Melanocyte of skin (primary cell): Measurements from ENCODE around the gene SUFU. TPM values are rescaled to one million over a fixed set of nuclear protein-coding genes. Genes with fewer than 3 reads are reported as not detected.

Experiments used
- small RNA-seq, 2 donors: library from RNA; depleted of rRNA; stranded (forward); fragments of <200 nt; gene quantifications; one replicate each; pipeline ENCODE3, GENCODE V24; 2012
- total RNA-seq, 2 donors: library from RNA; depleted of rRNA; stranded (reverse); fragments of >200 nt; gene quantifications; 2 replicates each; pipeline ENCODE4 v1.2.3, GENCODE V29; 2012

The SUFU gene
- 1 to 10 TPM; 3.7 to 6.2 TPM for total RNA-seq

DNA sequence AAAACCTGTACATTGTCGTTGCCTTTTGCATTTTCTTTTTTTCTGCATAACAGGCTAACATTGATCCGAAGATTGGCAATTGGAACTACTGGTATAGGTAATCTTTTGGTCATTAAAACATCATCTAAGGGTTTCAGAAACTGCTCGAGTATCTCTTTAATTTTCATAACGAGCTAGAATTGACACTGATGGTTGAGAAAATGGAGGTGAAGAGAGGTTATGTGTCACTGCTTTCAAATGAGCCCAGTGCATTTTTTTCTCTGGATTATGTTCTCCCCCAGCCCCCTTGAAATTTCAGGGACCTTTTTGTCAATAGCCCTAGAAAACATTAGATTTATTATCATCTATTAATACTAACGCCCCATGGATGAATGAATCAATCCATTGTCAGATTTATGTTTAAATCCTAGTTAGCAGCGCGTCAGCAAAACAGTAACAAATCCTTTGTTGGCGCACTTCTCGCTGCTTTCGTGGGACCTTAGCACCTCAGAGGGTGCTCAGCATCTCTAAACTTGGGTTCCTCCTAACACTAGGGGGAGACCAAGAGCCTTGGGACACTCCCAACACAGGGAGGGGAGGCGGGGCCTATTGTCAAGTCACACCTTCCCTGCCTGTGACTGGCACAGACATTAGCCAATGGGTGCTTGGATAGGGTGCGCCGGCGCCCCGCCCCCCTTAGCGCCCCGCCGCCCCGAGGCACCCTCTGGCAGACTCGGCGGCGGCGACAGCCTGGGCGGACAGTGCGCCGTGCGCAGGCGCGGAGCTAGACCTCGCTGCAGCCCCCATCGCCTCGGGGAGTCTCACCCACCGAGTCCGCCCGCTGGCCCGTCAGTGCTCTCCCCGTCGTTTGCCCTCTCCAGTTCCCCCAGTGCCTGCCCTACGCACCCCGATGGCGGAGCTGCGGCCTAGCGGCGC, at the start of gene SUFU:
SUFU (plus strand) TSS at position 709 of the 915 bp plus-strand sequence; CDS start at position 890, 181 bp downstream.

DNA sequence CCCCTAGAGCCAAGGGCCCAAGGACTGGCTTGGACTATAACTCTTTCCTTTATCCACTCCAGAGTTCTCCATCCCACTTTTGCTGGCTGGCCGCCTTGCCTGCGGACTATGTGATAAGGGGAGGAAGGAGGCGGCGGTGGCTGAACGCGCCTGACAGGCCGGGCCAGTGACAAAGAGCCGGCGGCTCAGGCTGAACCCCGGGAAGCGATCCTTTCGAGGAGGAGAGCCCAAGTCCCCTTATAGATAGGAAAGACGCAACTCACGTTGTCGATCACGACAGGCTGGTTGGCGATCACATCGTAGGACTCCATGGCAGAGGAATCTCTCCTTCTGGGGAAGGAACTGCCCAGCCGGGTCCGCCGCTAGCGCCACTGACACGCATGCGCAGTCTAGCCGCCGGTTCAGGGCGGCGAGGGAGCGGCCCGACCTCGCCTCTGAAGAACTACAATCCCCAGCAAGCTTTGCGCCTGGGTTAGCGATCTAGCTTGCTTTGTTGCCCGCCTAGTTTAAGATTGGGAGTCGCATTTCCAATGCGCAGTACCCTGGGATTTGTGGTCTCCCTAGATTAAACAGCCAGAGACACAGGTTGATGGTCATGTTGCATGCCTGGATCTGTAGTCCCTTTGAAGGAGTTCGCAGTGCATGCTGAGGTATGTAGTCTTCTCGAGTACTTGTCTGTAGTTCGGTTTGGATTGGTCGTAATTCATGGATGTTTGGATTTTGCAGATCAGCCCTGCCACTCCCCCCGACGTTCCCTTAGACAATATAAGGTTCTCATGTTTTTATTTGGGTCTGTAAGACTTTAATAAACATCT, 1.2 kb upstream of the SUFU start, which contains the start of gene ACTR1A:
ACTR1A (minus strand) TSS at position 376 of the 815 bp plus-strand sequence; CDS start at position 311, 65 bp downstream.

DNA sequence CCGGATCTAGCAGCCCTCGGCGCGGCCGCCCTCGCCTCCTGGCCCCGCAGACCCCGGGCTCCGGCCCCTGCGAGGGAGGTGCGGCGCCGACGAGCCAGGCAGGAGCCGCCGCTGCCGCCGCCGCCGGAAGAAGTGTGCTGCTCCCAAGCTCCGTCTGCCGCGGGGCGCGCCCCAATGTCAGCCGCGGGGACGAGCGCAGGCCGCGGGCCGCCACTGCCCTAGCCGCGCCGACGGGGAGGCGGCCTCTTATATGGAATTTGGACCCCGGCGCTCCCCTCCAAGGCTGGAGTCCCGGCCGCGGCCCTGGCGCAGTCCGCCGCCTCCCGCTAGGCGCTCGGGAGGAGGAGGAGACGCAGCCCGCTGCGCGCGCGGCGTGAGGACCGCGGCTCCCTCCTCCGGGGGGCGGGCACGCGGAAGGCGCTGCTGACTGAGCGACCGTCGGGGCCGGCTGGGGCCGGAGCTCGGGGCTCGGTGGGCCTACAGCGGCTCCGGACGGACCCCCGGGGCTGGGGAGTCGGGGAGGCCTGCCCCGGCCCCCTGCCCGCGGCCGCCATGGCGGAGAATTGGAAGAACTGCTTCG, 140.4 kb downstream of the SUFU start, which contains the start of gene TRIM8:
TRIM8 (plus strand) TSS at position 414 of the 580 bp plus-strand sequence; CDS start at position 553, 139 bp downstream.

Small RNAs within 50 kb of the gene (small RNA-seq; reads per million reads assigned to genes)
- 0.04 to 0.47 reads per million in 2 donors for gene RNU6-43P

Other genes starting within 250 kb of the SUFU start
- gene NFKB2, start 108.3 kb upstream of the SUFU start, total RNA-seq, result 10 to 100 TPM; 25.0 to 78.5 TPM
- under 1 TPM; under 0.01 to 0.34 TPM for gene PSD, start 85.2 kb upstream of the SUFU start, total RNA-seq
- 1 to 10 TPM; 7.2 to 9.7 TPM for gene FBXL15, start 83.1 kb upstream of the SUFU start, total RNA-seq
- 10 to 100 TPM; 52.3 to 53.0 TPM for gene CUEDC2, start 71.4 kb upstream of the SUFU start, total RNA-seq
- gene C10orf95, start 52.4 kb upstream of the SUFU start, total RNA-seq, result not detected
- gene ACTR1A, start 1.3 kb upstream of the SUFU start, total RNA-seq, result 100 to 1,000 TPM; 134 TPM
- 10 to 100 TPM; 26.0 to 26.5 TPM for gene TRIM8, start 140.5 kb downstream of the SUFU start, total RNA-seq
- gene ARL3, start 210.4 kb downstream of the SUFU start, total RNA-seq, result 1 to 10 TPM; 2.8 to 5.0 TPM
- gene SFXN2, start 210.7 kb downstream of the SUFU start, total RNA-seq, result 1 to 10 TPM; 4.5 to 6.3 TPM
- 10 to 100 TPM; 41.3 to 86.4 TPM for gene WBP1L, start 240.0 kb downstream of the SUFU start, total RNA-seq